ENCODE measurements around the gene ATG14. TPM values are rescaled to one million over a fixed set of nuclear protein-coding genes. Genes with fewer than 3 reads are reported as not detected.

Gene ATG14
- polyA plus RNA-seq, 3 donors, result 1.8 to 6.8 (median 3.3) TPM

GRCh38 chr14:55401751-55402150 is 9.9 kb downstream of the ATG14 start:
- TF ChIP-seq CTCF (IDR thresholded peaks at IDR 0.05), result no peak
- 100% methylated on average over 2 of the region's 6 CpGs for WGBS (ENCODE audit: insufficient coverage)
- peak overlapping the region in 1 of 7 donors; percentile 16 for H3K27ac Mint-ChIP-seq
- no peaks in the 10 kb centered on the region for H3K27me3 Mint-ChIP-seq (ENCODE audit: low read depth in 3 of 3)
- Histone ChIP-seq H3K4me2 (replicated peaks; ENCODE audit: extremely low read depth, low read length, poor library complexity, severe bottlenecking) (no peak overlapping the region), H2AFZ (ENCODE audit: insufficient read depth, low read depth, low read length, poor library complexity, severe bottlenecking) (no peak overlapping the region), H4K20me1 (ENCODE audit: insufficient read depth, low read length) (peaks cover 63% of the 10 kb centered on the region), H3K36me3 (replicated peaks in 1 of 2; ENCODE audit: control insufficient read depth in 1 of 2, insufficient read depth in 2 of 2, low read length in 2 of 2) (peaks cover 2 to 6% of the 10 kb centered on the region in 2 donors), H3K9ac (ENCODE audit: insufficient read depth, low read length, poor library complexity, severe bottlenecking) (no peak overlapping the region), H3K79me2 (ENCODE audit: insufficient read depth, low read length) (peaks cover 59% of the 10 kb centered on the region), H3K27me3 (ENCODE audit: control insufficient read depth in 2 of 2, insufficient read depth in 2 of 2, low read length in 2 of 2) (no peaks in the 10 kb centered on the region), H3K4me3 (replicated peaks in 1 of 3; ENCODE audit: low read depth in 2 of 3, low read length in 3 of 3) (no peak overlapping the region), H3K27ac (ENCODE audit: low read depth in 1 of 2, low read length in 2 of 2) (no peak overlapping the region), H3K9me3 (replicated peaks in 1 of 2; ENCODE audit: control insufficient read depth in 1 of 2, insufficient read depth in 1 of 2, low read length in 2 of 2) (no peaks in the 10 kb centered on the region), H3K4me1 (ENCODE audit: control insufficient read depth in 1 of 2, insufficient read depth in 2 of 2, low read length in 2 of 2) (no peaks in the 10 kb centered on the region)
- no peaks in the 10 kb centered on the region for H3K9me3 Mint-ChIP-seq
- intact Hi-C loops (cut with micrococcal nuclease), result loop anchor here in 1 of 2 donors (10.0 kb wide), 1 partner anchor 127 kb away; the partner anchor contains the start of gene FBXO34
- H3K4me3 Mint-ChIP-seq, result no peak overlapping the region
- peaks cover 6 to 11% of the 10 kb centered on the region in 2 donors for H3K36me3 Mint-ChIP-seq
- H3K4me1 Mint-ChIP-seq, result peaks cover 13% of the 10 kb centered on the region
- no peak for DNase-seq

GRCh38 chr14:55399852-55400251 is 11.8 kb downstream of the ATG14 start:
- H3K4me1 Mint-ChIP-seq, result peaks cover 12% of the 10 kb centered on the region
- Histone ChIP-seq H3K27me3 (ENCODE audit: control insufficient read depth in 2 of 2, insufficient read depth in 2 of 2, low read length in 2 of 2) (no peaks in the 10 kb centered on the region), H3K4me2 (replicated peaks; ENCODE audit: extremely low read depth, low read length, poor library complexity, severe bottlenecking) (no peak overlapping the region), H3K36me3 (replicated peaks in 1 of 2; ENCODE audit: control insufficient read depth in 1 of 2, insufficient read depth in 2 of 2, low read length in 2 of 2) (peaks cover 13 to 25% of the 10 kb centered on the region in 2 donors), H3K27ac (ENCODE audit: low read depth in 1 of 2, low read length in 2 of 2) (no peak overlapping the region), H2AFZ (ENCODE audit: insufficient read depth, low read depth, low read length, poor library complexity, severe bottlenecking) (no peak overlapping the region), H3K9ac (ENCODE audit: insufficient read depth, low read length, poor library complexity, severe bottlenecking) (no peak overlapping the region), H3K9me3 (replicated peaks in 1 of 2; ENCODE audit: control insufficient read depth in 1 of 2, insufficient read depth in 1 of 2, low read length in 2 of 2) (no peaks in the 10 kb centered on the region), H3K4me1 (ENCODE audit: control insufficient read depth in 1 of 2, insufficient read depth in 2 of 2, low read length in 2 of 2) (no peaks in the 10 kb centered on the region), H3K4me3 (replicated peaks in 1 of 3; ENCODE audit: low read depth in 2 of 3, low read length in 3 of 3) (no peak overlapping the region), H4K20me1 (ENCODE audit: insufficient read depth, low read length) (peaks cover 49% of the 10 kb centered on the region), H3K79me2 (ENCODE audit: insufficient read depth, low read length) (peaks cover 43% of the 10 kb centered on the region)
- no peak for DNase-seq
- H3K9me3 Mint-ChIP-seq, result no peaks in the 10 kb centered on the region
- H3K4me3 Mint-ChIP-seq, result no peak overlapping the region
- no CpG with 5 or more reads among the region's 2 CpGs for WGBS (ENCODE audit: insufficient coverage)
- peaks cover 20 to 22% of the 10 kb centered on the region in 2 donors for H3K36me3 Mint-ChIP-seq
- no peak overlapping the region for H3K27ac Mint-ChIP-seq
- TF ChIP-seq CTCF (IDR thresholded peaks at IDR 0.05), result no peak
- H3K27me3 Mint-ChIP-seq (ENCODE audit: low read depth in 3 of 3), result no peaks in the 10 kb centered on the region
- intact Hi-C loops (cut with micrococcal nuclease), result loop anchor here in 1 of 2 donors (10.0 kb wide), 1 partner anchor 125 kb away; the partner anchor contains the start of gene FBXO34

Data from CD14-positive monocyte (primary cell).